HG02623 (cell line): ENCODE data around the gene TMPRSS9.

ENCODE experiments used
- ATAC-seq: cut with Tn5 transposase; IDR thresholded peaks from one replicate; pipeline ENCODE4 v1.9.1; 2021; ENCODE audit warnings: moderate library complexity; ENCODE audit not compliant: unreplicated experiment

TMPRSS9 gene

GRCh38 chr19:2431318-2432055, 71.4 kb downstream of the TMPRSS9 start:
- no peak for ATAC-seq

- ATAC-seq = no peak
Observed at GRCh38 chr19:2432131-2432848, 72.2 kb downstream of the TMPRSS9 start.

GRCh38 chr19:2433854-2434253, 73.8 kb downstream of the TMPRSS9 start:
- ATAC-seq = no peak

GRCh38 chr19:2434267-2434666, 74.2 kb downstream of the TMPRSS9 start:
- no peak for ATAC-seq

GRCh38 chr19:2434721-2435265, 74.7 kb downstream of the TMPRSS9 start:
- ATAC-seq = no peak

- no peak for ATAC-seq
Observed at GRCh38 chr19:2436384-2436783, 76.3 kb downstream of the TMPRSS9 start.

- ATAC-seq = no peak
Observed at GRCh38 chr19:2436926-2437325, 76.9 kb downstream of the TMPRSS9 start.

DNA sequence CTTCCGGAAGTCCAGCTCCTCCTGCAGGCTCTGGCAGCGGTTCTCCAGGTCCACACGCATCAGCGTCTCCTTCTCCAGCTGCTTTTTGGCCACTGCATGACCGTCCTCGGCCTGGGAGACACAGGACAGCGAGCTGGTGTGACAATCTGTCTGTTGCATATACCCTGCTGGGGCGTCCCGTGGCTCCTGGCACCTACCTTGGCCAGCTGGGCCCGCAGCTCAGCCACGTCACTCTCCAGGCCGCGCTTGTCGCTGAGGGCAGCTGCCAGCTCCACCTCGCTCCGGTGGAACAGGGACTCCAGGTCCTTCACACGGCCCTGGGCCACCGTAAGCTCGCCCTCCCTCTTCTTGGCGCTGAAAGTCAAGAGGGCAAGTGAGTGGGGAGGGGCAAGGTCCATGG, 78.1 kb downstream of the TMPRSS9 start:
- ATAC-seq = no peak

DNA sequence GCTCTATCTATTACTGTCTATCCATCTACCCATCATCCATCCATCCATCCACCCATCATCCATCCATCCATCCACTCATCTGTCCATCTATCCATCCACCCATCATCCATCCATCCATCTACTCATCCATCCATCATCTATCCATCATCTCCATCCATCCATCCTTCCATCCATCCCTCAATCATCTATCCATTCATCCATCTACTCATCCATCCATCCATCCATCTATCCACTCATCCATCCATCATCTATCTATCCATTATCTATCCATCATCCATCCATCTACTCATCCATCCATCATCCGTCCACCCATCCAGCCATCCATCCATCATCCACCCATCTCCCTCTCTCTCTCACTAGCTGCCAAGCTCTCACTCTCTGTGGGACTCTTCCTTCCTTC, 80.5 kb downstream of the TMPRSS9 start:
- ATAC-seq = no peak

- no peak for ATAC-seq
Observed at GRCh38 chr19:2441096-2441752, 81.2 kb downstream of the TMPRSS9 start.

GRCh38 chr19:2443116-2443784, 83.2 kb downstream of the TMPRSS9 start:
- ATAC-seq = no peak

- no peak for ATAC-seq
Observed at GRCh38 chr19:2443785-2444182, 83.7 kb downstream of the TMPRSS9 start.

GRCh38 chr19:2444251-2445002, 84.4 kb downstream of the TMPRSS9 start:
- no peak for ATAC-seq

GRCh38 chr19:2446381-2446780, 86.3 kb downstream of the TMPRSS9 start:
- ATAC-seq = no peak

- no peak for ATAC-seq
Observed at GRCh38 chr19:2449019-2449418, 89.0 kb downstream of the TMPRSS9 start.

DNA sequence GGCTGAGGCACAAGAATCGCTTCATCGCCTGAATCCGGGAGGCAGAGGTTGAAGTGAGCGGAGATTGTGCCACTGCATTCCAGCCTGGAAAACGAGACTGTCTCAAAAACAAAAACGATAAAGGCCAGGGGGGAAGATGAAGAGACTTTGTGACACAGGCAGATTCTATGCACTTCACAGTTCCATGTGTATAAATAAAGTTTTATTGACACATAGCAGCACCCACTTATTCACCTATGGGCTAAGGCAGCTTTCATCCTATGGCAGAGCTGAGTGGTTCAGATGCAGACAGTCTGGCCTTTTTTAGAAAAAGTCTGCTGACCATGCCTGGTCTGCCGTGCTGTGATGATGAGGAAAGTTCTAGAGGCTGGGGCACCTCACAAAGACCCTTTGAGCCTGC, 91.1 kb downstream of the TMPRSS9 start:
- no peak for ATAC-seq

DNA sequence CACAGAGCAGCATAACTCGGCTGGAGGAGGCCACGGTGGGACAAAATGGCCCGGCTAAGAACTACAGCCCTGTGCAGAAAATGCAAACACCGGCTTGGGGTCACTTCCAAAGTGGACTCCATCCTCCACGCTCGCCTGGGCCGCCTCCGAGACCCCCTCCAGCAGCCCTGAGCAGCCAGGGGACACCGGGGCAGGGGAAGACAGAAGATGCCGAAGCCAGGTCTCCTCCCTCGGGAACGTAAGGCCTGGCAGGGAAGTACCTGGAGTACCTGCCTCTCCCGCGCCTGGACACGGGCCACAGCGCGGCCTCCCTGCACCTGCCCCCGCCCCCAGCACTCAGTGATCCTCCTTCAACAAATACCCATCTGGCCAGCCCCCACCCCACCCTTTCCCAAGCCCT, 91.7 kb downstream of the TMPRSS9 start:
- no peak for ATAC-seq

GRCh38 chr19:2453431-2454025, 93.5 kb downstream of the TMPRSS9 start:
- ATAC-seq = no peak

DNA sequence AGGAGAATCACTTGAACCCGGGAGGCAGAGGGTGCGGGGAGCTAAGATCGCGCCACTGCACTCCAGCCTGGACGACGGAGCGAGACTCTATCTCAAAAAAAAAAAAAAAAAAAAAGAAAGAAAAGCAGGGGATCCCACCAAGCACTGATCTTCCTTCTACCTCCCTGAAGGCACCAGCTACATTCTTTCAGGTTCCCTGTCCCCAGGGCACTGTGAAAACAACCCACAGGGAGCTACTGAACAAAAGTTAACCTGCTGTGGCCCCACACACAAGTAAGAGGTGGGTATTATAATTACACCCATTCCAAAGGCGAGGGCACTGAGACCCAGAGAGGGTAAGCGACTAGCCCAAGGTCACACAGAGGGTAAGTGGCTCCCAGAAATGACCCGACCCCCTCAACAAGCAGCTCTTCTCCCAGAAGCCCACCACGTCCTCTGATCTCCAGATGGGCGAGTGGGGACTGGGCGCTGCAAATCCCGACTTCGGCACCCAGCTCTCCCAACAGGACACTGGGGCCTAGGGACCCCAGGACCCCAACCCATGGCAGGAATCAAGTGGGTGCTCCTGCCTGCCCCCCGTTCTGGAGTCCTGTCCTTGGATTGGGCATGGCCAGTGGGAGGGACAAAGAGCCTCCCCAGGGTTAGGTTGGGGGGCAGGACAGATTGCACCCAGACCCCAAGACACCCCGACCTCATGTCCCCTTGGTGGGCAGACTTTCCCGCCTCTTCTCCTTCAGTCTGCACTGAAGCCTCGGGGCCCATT, 94.3 kb downstream of the TMPRSS9 start:
- ATAC-seq = no peak
